Epithelial cell of esophagus (primary cell): ENCODE data around the gene DHH.
"Not testable (repeated sequence)": the region's sequence is repeated elsewhere in the genome, so short reads cannot be mapped to it uniquely, and the experiment has no call there.

Experiments used
- DNase-seq: peaks from one replicate; pipeline ENCODE4 v3.0.0; 2010; ENCODE audit warnings: low read depth
- H3K4me3 ChIP-seq: 2 replicates; pipeline ENCODE4 v1.5.1; 2011; ENCODE audit warnings: mild to moderate bottlenecking, low read length, control low read depth
- CTCF ChIP-seq: IDR thresholded peaks from 2 replicates; pipeline ENCODE4 v1.5.1; 2011; ENCODE audit warnings: low read depth, mild to moderate bottlenecking, low read length, control low read depth, inconsistent platforms; ENCODE audit not compliant: insufficient read depth; ENCODE audit errors: missing control alignments

Gene DHH

GRCh38 chr12:49094160-49094974 lies at the start of gene DHH:
DHH (minus strand) TSS chr12:49094801; CDS start chr12:49094512, 289 bp downstream.
- no peak for DNase-seq
- no peak for TF ChIP-seq CTCF
- H3K4me3 ChIP-seq, result no peak within 1 kb of the TSS

- TF ChIP-seq CTCF, result no peak
- H3K4me3 ChIP-seq, result no peak overlapping the region
- DNase-seq, result no peak
Measured at GRCh38 chr12:49144384-49144783, 49.8 kb upstream of the DHH start.

- H3K4me3 ChIP-seq, result no peak overlapping the region
- DNase-seq, result no peak
- no peak for TF ChIP-seq CTCF
Measured at GRCh38 chr12:49138999-49139398, 44.4 kb upstream of the DHH start.

DNA sequence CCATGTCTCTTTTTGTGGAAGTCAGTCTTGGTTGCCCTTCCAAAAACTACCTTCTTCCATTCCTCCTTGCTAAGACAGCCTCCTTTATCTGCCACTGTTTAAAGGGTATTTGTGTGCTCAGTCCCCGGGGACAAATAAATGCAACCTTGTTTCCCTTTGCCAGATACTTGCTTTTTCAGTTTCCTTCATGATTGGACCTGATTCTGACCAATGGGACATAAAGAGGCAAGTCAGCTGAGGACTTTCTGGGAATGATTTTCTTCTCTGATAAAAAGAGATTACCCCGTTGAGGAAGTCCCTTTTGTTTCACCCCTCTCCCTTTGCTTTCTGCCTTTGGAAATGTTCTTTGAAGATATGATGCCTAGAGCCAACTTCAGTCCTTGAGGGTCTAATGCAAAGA lies 44.0 kb upstream of the DHH start:
- H3K4me3 ChIP-seq, result no peak overlapping the region
- no peak for DNase-seq
- TF ChIP-seq CTCF, result no peak

DNA sequence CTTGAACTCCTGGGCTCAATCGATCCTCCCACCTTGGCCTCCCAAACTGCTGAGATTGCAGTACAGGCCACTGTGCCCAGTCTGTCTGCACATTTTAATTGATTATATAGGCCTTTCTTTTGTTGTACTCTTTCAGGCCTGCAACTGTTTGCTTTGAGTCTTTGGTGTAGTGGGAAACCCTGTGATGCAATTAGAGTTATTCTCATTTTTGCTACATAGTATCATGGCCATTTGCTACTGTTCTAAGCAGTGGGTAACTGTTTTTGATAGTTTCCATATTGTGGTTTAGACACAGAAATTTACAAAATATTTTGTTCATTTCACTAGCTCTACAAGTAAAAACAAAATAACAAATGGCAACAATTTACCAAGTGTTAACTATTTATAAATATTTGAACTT lies 42.9 kb upstream of the DHH start:
- no peak for DNase-seq
- no peak for TF ChIP-seq CTCF
- H3K4me3 ChIP-seq, result no peak overlapping the region

GRCh38 chr12:49136997-49137396 lies 42.4 kb upstream of the DHH start:
- not testable (repeated sequence) for DNase-seq, H3K4me3 ChIP-seq

DNA sequence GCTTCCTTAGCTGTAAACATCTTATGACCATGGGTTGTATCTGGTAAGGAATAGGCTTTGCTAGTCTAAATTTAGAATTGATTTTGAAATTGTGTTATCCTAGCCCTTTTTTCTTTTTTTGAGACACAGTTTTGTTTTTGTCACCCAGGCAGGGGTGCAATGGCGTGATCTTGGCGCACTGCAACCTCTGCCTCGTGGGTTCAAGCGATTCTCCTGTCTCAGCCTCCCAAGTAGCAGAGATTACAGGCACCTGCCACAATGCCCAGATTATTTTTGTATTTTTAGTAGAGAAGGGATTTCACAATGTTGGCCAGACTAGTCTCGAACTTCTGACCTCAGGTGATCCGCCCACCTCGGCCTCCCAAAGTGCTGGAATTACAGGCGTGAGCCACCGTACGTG lies 39.0 kb upstream of the DHH start:
- no peak overlapping the region for H3K4me3 ChIP-seq
- no peak for TF ChIP-seq CTCF
- DNase-seq, result no peak
